Central memory CD8-positive, alpha-beta T cell (primary cell): ENCODE results near the gene SERP1.
A peak's percentile ranks its signal among the peaks of the same experiment; 100 is the strongest.

ENCODE experiments used
- ATAC-seq: fragments of 150-1000 bp; cut with Tn5 transposase; replicated peaks from 2 replicates; pipeline ENCODE4 v1.10.0; 2022; ENCODE audit warnings: mild to moderate bottlenecking, moderate FRiP score, moderate number of reproducible peaks; ENCODE audit not compliant: poor library complexity, severe bottlenecking; ENCODE audit errors: extremely low read depth
- DNase-seq, 2 donors: peaks; one replicate each; pipeline ENCODE4 v3.0.0; 2021; ENCODE audit warnings: low spot score in 2 of 2
- H3K27ac Mint-ChIP-seq: one replicate; pipeline ENCODE4 v1.8.0; 2022; ENCODE audit warnings: low read depth, mild to moderate bottlenecking, moderate library complexity, mixed read lengths
- H3K27me3 Mint-ChIP-seq: one replicate; pipeline ENCODE4 v1.8.0; 2022; ENCODE audit warnings: mixed read lengths
- H3K36me3 Mint-ChIP-seq: one replicate; pipeline ENCODE4 v1.8.0; 2022; ENCODE audit warnings: mild to moderate bottlenecking, moderate library complexity, mixed read lengths; ENCODE audit not compliant: insufficient read depth
- H3K4me1 Mint-ChIP-seq: one replicate; pipeline ENCODE4 v1.8.0; 2022; ENCODE audit warnings: mixed read lengths
- H3K4me3 Mint-ChIP-seq: one replicate; pipeline ENCODE4 v1.8.0; 2022; ENCODE audit warnings: mild to moderate bottlenecking, moderate library complexity, mixed read lengths
- H3K9me3 Mint-ChIP-seq: one replicate; pipeline ENCODE4 v1.8.0; 2022; ENCODE audit warnings: mixed read lengths

The SERP1 gene

GRCh38 chr3:150546226-150547044, at the start of gene SERP1, which contains the start of gene EIF2A:
Gene SERP1, minus strand, starts transcription at chr3:150546496. Its CDS starts 361 bp downstream, at chr3:150546135.
Gene EIF2A, plus strand, starts transcription at chr3:150546787. Its CDS starts 16 bp downstream, at chr3:150546803.
- H3K36me3 Mint-ChIP-seq: peaks cover 37% of the 10 kb centered on the region
- no peaks in the 10 kb centered on the region for H3K27me3 Mint-ChIP-seq
- no peaks in the 10 kb centered on the region for H3K9me3 Mint-ChIP-seq
- DNase-seq (peak; percentile 99), ATAC-seq (peak; percentile 94)
- peak within 1 kb of the TSS; percentile 97 for H3K27ac Mint-ChIP-seq
- H3K4me3 Mint-ChIP-seq: peak within 1 kb of the TSS; percentile 91
- H3K4me1 Mint-ChIP-seq: peaks cover 64% of the 10 kb centered on the region

GRCh38 chr3:150594150-150594549, 47.9 kb upstream of the SERP1 start:
- Mint-ChIP-seq H3K9me3 (no peaks in the 10 kb centered on the region), H3K27me3 (no peaks in the 10 kb centered on the region), H3K4me1 (no peaks in the 10 kb centered on the region), H3K36me3 (peaks cover 2% of the 10 kb centered on the region), H3K27ac (no peak overlapping the region), H3K4me3 (no peak overlapping the region)
- no peak for DNase-seq
- ATAC-seq: no peak

- no peaks in the 10 kb centered on the region for H3K27me3 Mint-ChIP-seq
- no peak overlapping the region for H3K4me3 Mint-ChIP-seq
- H3K9me3 Mint-ChIP-seq: no peaks in the 10 kb centered on the region
- H3K27ac Mint-ChIP-seq: no peak overlapping the region
- ATAC-seq: no peak
- no peak for DNase-seq
- peaks cover 4% of the 10 kb centered on the region for H3K4me1 Mint-ChIP-seq
- H3K36me3 Mint-ChIP-seq: peaks cover 7% of the 10 kb centered on the region
These were observed 43.5 kb upstream of the SERP1 start for GRCh38 chr3:150589759-150590158.

GRCh38 chr3:150588027-150588830, 41.9 kb upstream of the SERP1 start:
- no peak for ATAC-seq
- H3K27ac Mint-ChIP-seq: no peak overlapping the region

GRCh38 chr3:150583028-150583427, 36.7 kb upstream of the SERP1 start:
- Mint-ChIP-seq H3K27ac (no peak overlapping the region), H3K4me3 (no peak overlapping the region), H3K4me1 (no peaks in the 10 kb centered on the region), H3K36me3 (peaks cover 38% of the 10 kb centered on the region), H3K9me3 (no peaks in the 10 kb centered on the region), H3K27me3 (no peaks in the 10 kb centered on the region)
- ATAC-seq (no peak), DNase-seq (no peak)

More at GRCh38 chr3:150588027-150588830, 41.9 kb upstream of the SERP1 start:
- peaks cover 4% of the 10 kb centered on the region for H3K4me1 Mint-ChIP-seq
- H3K36me3 Mint-ChIP-seq: peaks cover 10% of the 10 kb centered on the region
- no peak overlapping the region for H3K4me3 Mint-ChIP-seq
- no peaks in the 10 kb centered on the region for H3K27me3 Mint-ChIP-seq
- no peaks in the 10 kb centered on the region for H3K9me3 Mint-ChIP-seq
- DNase-seq: no peak

GRCh38 chr3:150582620-150583019, 36.3 kb upstream of the SERP1 start:
- H3K4me3 Mint-ChIP-seq: no peak overlapping the region
- no peaks in the 10 kb centered on the region for H3K9me3 Mint-ChIP-seq
- H3K36me3 Mint-ChIP-seq: peaks cover 40% of the 10 kb centered on the region
- no peaks in the 10 kb centered on the region for H3K4me1 Mint-ChIP-seq
- DNase-seq: no peak
- no peaks in the 10 kb centered on the region for H3K27me3 Mint-ChIP-seq
- no peak for ATAC-seq
- no peak overlapping the region for H3K27ac Mint-ChIP-seq

- H3K4me3 Mint-ChIP-seq: no peak overlapping the region
- peaks cover 49% of the 10 kb centered on the region for H3K36me3 Mint-ChIP-seq
- peaks cover 5% of the 10 kb centered on the region for H3K4me1 Mint-ChIP-seq
- H3K27ac Mint-ChIP-seq: no peak overlapping the region
- no peaks in the 10 kb centered on the region for H3K9me3 Mint-ChIP-seq
- ATAC-seq (no peak), DNase-seq (no peak)
- no peaks in the 10 kb centered on the region for H3K27me3 Mint-ChIP-seq
These were observed 34.9 kb upstream of the SERP1 start for GRCh38 chr3:150581174-150581573.

- H3K9me3 Mint-ChIP-seq: no peaks in the 10 kb centered on the region
- peaks cover 5% of the 10 kb centered on the region for H3K4me1 Mint-ChIP-seq
- no peaks in the 10 kb centered on the region for H3K27me3 Mint-ChIP-seq
- peaks cover 59% of the 10 kb centered on the region for H3K36me3 Mint-ChIP-seq
- ATAC-seq: no peak
- DNase-seq: no peak
- H3K27ac Mint-ChIP-seq: no peak overlapping the region
- no peak overlapping the region for H3K4me3 Mint-ChIP-seq
These were observed 31.6 kb upstream of the SERP1 start for GRCh38 chr3:150577855-150578254.

GRCh38 chr3:150567328-150567727, 21.0 kb upstream of the SERP1 start:
- H3K27ac Mint-ChIP-seq: no peak overlapping the region
- no peak for DNase-seq
- peaks cover 57% of the 10 kb centered on the region for H3K36me3 Mint-ChIP-seq

GRCh38 chr3:150564243-150564642, 17.9 kb upstream of the SERP1 start:
- Mint-ChIP-seq H3K27ac (no peak overlapping the region), H3K27me3 (no peaks in the 10 kb centered on the region), H3K36me3 (peaks cover 42% of the 10 kb centered on the region), H3K4me1 (peaks cover 8% of the 10 kb centered on the region), H3K4me3 (no peak overlapping the region), H3K9me3 (no peaks in the 10 kb centered on the region)
- no peak for ATAC-seq
- DNase-seq: no peak

More at GRCh38 chr3:150567328-150567727, 21.0 kb upstream of the SERP1 start:
- Mint-ChIP-seq H3K4me1 (no peaks in the 10 kb centered on the region), H3K27me3 (no peaks in the 10 kb centered on the region), H3K4me3 (no peak overlapping the region), H3K9me3 (no peaks in the 10 kb centered on the region)
- no peak for ATAC-seq

- Mint-ChIP-seq H3K9me3 (no peaks in the 10 kb centered on the region), H3K4me1 (peaks cover 30% of the 10 kb centered on the region), H3K4me3 (no peak overlapping the region), H3K36me3 (peaks cover 45% of the 10 kb centered on the region), H3K27ac (no peak overlapping the region), H3K27me3 (no peaks in the 10 kb centered on the region)
- ATAC-seq (no peak), DNase-seq (no peak)
These were observed 11.4 kb upstream of the SERP1 start for GRCh38 chr3:150557725-150558124.

- H3K4me1 Mint-ChIP-seq: peaks cover 33% of the 10 kb centered on the region
- H3K27ac Mint-ChIP-seq: no peak overlapping the region
- no peak overlapping the region for H3K4me3 Mint-ChIP-seq
- DNase-seq: no peak
- H3K27me3 Mint-ChIP-seq: no peaks in the 10 kb centered on the region
- H3K9me3 Mint-ChIP-seq: no peaks in the 10 kb centered on the region
- ATAC-seq: no peak
- H3K36me3 Mint-ChIP-seq: peaks cover 47% of the 10 kb centered on the region
These were observed 10.5 kb upstream of the SERP1 start for GRCh38 chr3:150556792-150557191.
